Skeletal muscle tissue (tissue), 4 donors: Measurements from ENCODE around the gene GPM6B. TPM values are rescaled to one million over a fixed set of nuclear protein-coding genes. Genes with fewer than 3 reads are reported as not detected.
A peak's percentile ranks its signal among the peaks of the same experiment; 100 is the strongest.
"Not testable (repeated sequence)": the region's sequence is repeated elsewhere in the genome, so short reads cannot be mapped to it uniquely, and the experiment has no call there.

Source experiments
- H3K27ac ChIP-seq: one replicate; pipeline ENCODE4 v1.7.0; 2013; ENCODE audit warnings: mild to moderate bottlenecking, low read depth, low read length, inconsistent platforms
- H3K27me3 ChIP-seq, 3 donors: one replicate each; pipeline ENCODE4 v1.7.0; 2013; ENCODE audit warnings: low read length in 3 of 3; ENCODE audit not compliant: control insufficient read depth in 3 of 3, insufficient read depth in 3 of 3
- H3K36me3 ChIP-seq, 3 donors: one replicate each; pipeline ENCODE4 v1.7.0; 2013; ENCODE audit warnings: low read length in 3 of 3; ENCODE audit not compliant: control insufficient read depth in 3 of 3, insufficient read depth in 3 of 3
- H3K4me1 ChIP-seq, 3 donors: one replicate each; pipeline ENCODE4 v1.7.0; 2013; ENCODE audit warnings: low read length in 3 of 3, mild to moderate bottlenecking in 3 of 3; ENCODE audit not compliant: control insufficient read depth in 3 of 3, insufficient read depth in 3 of 3
- H3K4me3 ChIP-seq, 3 donors: one replicate each; pipeline ENCODE4 v1.7.0; 2013; ENCODE audit warnings: low read length in 3 of 3
- H3K9ac ChIP-seq, 3 donors: one replicate each; pipeline ENCODE4 v1.7.0; 2013; ENCODE audit warnings: low read length in 3 of 3, mild to moderate bottlenecking in 3 of 3, moderate library complexity in 2 of 3, low read depth in 1 of 3
- H3K9me3 ChIP-seq, 3 donors: one replicate each; pipeline ENCODE4 v1.7.0; 2013; ENCODE audit warnings: low read length in 3 of 3; ENCODE audit not compliant: control insufficient read depth in 3 of 3
- total RNA-seq: library from RNA; depleted of rRNA; stranded (reverse); fragments of >200 nt; gene quantifications from one replicate; pipeline ENCODE4 v1.2.3, GENCODE V29; 2014
- donor health status: Osteomylitis.

Gene GPM6B
- total RNA-seq, 1 donor from 2014 or later, result 18.8 TPM

GRCh38 chrX:13741695-13742094, 75.2 kb downstream of the GPM6B start:
- peaks cover under 1 to 7% (median 2%) of the 10 kb centered on the region in 3 donors for H3K36me3 ChIP-seq
- H3K27me3 ChIP-seq, result no peaks in the 10 kb centered on the region
- no peak overlapping the region for H3K9ac ChIP-seq
- H3K27ac ChIP-seq, result no peak overlapping the region
- H3K9me3 ChIP-seq, result no peaks in the 10 kb centered on the region
- H3K4me1 ChIP-seq, result no peaks in the 10 kb centered on the region
- no peak overlapping the region for H3K4me3 ChIP-seq

- H3K9me3 ChIP-seq, result no peaks in the 10 kb centered on the region
Measured at GRCh38 chrX:13734278-13735172, 82.4 kb downstream of the GPM6B start, which contains the start of the genes OFD1 and TRAPPC2. Gene OFD1 (plus strand): TSS chrX:13734748. CDS start chrX:13735072, 324 bp downstream. Gene TRAPPC2 (minus strand): TSS chrX:13734620. CDS start chrX:13719963, 14,657 bp downstream.

GRCh38 chrX:13733506-13733905, 83.4 kb downstream of the GPM6B start:
- Histone ChIP-seq H3K4me3 (peak overlapping the region; percentile 83 to 90 (median 85)), H3K4me1 (peaks cover 4 to 7% (median 4%) of the 10 kb centered on the region in 3 donors), H3K9me3 (no peaks in the 10 kb centered on the region), H3K27me3 (peaks cover 0 to 4% (median 0%) of the 10 kb centered on the region in 3 donors), H3K27ac (peak overlapping the region; percentile 82), H3K9ac (peak overlapping the region; percentile 78 to 88 (median 83)), H3K36me3 (no peaks in the 10 kb centered on the region)

More at GRCh38 chrX:13734278-13735172, 82.4 kb downstream of the GPM6B start, which contains the start of the genes OFD1 and TRAPPC2:
- Histone ChIP-seq H3K4me1 (peaks cover 4 to 7% (median 4%) of the 10 kb centered on the region in 3 donors), H3K27me3 (peaks cover 0 to 4% (median 0%) of the 10 kb centered on the region in 3 donors), H3K36me3 (no peaks in the 10 kb centered on the region), H3K27ac (peak within 1 kb of the TSS; percentile 82), H3K4me3 (peak within 1 kb of the TSS; percentile 83 to 90 (median 85)), H3K9ac (peak within 1 kb of the TSS; percentile 81 to 88 (median 83))

- H3K4me1 ChIP-seq, result peaks cover 4 to 7% (median 4%) of the 10 kb centered on the region in 3 donors
- no peaks in the 10 kb centered on the region for H3K36me3 ChIP-seq
- no peaks in the 10 kb centered on the region for H3K9me3 ChIP-seq
- no peak overlapping the region for H3K9ac ChIP-seq
- peaks cover 0 to 4% (median 0%) of the 10 kb centered on the region in 3 donors for H3K27me3 ChIP-seq
- H3K27ac ChIP-seq, result peak overlapping the region; percentile 9
- H3K4me3 ChIP-seq, result no peak overlapping the region
Measured at GRCh38 chrX:13732246-13733067, 84.4 kb downstream of the GPM6B start.

GRCh38 chrX:13730523-13730922, 86.4 kb downstream of the GPM6B start:
- H3K27me3 ChIP-seq, H3K9me3 ChIP-seq, H3K9ac ChIP-seq, H3K4me1 ChIP-seq, H3K36me3 ChIP-seq, H3K27ac ChIP-seq, H3K4me3 ChIP-seq: not testable (repeated sequence)

GRCh38 chrX:13726583-13726982, 90.3 kb downstream of the GPM6B start:
- H3K27ac ChIP-seq, result not testable (repeated sequence)

GRCh38 chrX:13724878-13725277, 92.0 kb downstream of the GPM6B start:
- H3K9ac ChIP-seq, H3K4me1 ChIP-seq, H3K4me3 ChIP-seq, H3K36me3 ChIP-seq, H3K9me3 ChIP-seq, H3K27ac ChIP-seq, H3K27me3 ChIP-seq: not testable (repeated sequence)

More at GRCh38 chrX:13726583-13726982, 90.3 kb downstream of the GPM6B start:
- H3K9me3 ChIP-seq, H3K4me3 ChIP-seq, H3K36me3 ChIP-seq, H3K9ac ChIP-seq, H3K27me3 ChIP-seq, H3K4me1 ChIP-seq: not testable (repeated sequence)

GRCh38 chrX:13721819-13722519, 94.9 kb downstream of the GPM6B start:
- Histone ChIP-seq H3K4me3 (no peak overlapping the region), H3K27me3 (no peaks in the 10 kb centered on the region), H3K9me3 (no peaks in the 10 kb centered on the region), H3K36me3 (peaks cover 0 to 5% (median 0%) of the 10 kb centered on the region in 3 donors), H3K9ac (no peak overlapping the region), H3K27ac (peak overlapping the region; percentile 52), H3K4me1 (peaks cover 8 to 15% (median 10%) of the 10 kb centered on the region in 3 donors)

GRCh38 chrX:13721371-13721770, 95.5 kb downstream of the GPM6B start:
- H3K27ac ChIP-seq, result peak overlapping the region; percentile 52
- no peaks in the 10 kb centered on the region for H3K9me3 ChIP-seq

More at GRCh38 chrX:13721371-13721770, 95.5 kb downstream of the GPM6B start:
- peaks cover 8 to 15% (median 10%) of the 10 kb centered on the region in 3 donors for H3K4me1 ChIP-seq
- no peaks in the 10 kb centered on the region for H3K27me3 ChIP-seq
- no peak overlapping the region for H3K4me3 ChIP-seq
- peaks cover 0 to 7% (median 2%) of the 10 kb centered on the region in 3 donors for H3K36me3 ChIP-seq
- no peak overlapping the region for H3K9ac ChIP-seq
